ENCODE data around the gene DNAJC3.
A peak's percentile ranks its signal among the peaks of the same experiment; 100 is the strongest.
"Not testable (repeated sequence)": the region's sequence is repeated elsewhere in the genome, so short reads cannot be mapped to it uniquely, and the experiment has no call there.

Gene DNAJC3

DNA sequence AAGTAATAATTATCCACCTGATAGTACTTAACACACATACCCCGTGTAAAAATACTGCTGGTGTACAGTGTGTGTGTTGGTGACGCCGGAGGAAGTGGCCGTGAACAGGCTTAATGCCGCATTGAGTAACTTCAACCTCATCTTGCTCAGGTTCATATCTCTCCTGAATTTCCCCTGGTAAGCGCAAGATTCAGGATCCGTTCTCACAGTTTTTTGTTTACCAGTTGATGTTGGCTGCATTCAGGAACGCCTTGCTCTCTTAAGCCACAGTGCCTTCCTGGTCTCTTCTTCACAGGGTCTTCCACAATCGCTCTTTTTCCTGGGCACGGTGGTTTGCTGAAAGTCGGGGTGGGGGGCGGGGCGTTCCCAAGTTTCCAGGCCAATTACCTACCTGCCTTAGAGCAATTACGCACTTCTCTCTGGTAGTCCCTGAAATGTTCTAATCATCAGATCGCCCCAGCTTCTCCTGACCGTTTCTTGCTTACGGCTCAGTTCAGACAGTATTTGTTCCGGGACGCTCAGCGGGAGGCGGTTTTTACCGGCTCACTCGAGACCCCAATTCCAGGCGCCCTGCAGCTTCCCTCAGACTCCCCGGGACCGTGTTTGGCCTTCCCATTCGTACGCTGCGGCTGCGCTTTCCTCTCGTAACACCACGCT is 706 bp upstream of the DNAJC3 start:
- DNase-seq, result peak; percentile 91

DNA sequence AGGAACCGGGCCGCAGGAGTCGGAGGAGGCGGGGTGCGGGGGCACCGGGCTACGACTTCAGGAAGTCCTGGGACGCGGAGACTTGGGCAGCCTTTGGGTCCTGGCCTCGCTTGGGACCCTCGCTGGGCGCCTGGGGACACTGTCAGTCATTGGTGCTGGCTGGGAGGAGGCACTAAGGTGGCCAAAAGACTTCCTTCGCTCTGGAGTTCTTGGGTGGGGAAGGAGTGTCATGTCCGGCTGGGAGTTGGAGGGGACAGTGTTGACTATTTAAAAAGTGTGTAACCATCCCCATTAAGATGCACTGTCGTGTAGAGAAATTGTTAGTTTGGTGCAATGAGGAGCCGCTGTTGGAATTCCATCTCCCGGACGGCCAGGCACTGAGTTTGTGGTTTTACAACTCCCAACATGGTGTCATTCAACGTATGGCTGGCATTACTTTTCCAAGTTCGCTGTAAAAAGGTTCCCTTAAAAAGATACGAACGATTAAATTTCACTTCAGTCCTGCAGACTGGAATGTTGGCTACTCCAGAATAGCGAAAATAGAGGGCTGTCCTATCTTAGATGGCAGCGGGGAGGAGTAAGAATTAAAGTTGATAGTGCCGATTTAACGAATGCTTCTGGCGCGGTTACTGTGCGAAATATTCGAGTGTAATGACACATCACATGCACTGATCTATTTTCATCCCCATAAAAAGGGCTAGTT is 776 bp downstream of the DNAJC3 start:
- no peak for DNase-seq

DNA sequence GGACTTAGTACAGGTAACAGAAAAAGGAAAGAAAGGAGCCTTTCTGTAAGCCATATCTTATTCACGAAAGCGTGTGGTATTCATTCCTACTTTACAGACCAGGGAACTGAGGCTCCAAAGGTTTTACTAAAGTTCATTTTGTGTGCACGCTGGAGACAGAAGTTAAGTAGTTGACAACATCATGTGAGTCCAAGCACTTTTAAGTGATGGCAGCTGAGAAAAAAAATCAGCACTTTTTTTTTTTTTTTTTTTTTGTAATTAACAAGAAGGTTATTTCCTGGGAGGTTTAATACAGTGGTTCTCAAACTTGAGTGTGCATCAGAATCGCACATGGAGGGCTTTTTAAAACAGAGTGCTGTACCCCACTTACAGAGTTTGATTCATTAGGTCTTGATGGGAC is 2.0 kb downstream of the DNAJC3 start:
- DNase-seq, result no peak

- no peak for DNase-seq
Measured at GRCh38 chr13:95679722-95680121, 2.8 kb downstream of the DNAJC3 start.

GRCh38 chr13:95684418-95684817 is 7.5 kb downstream of the DNAJC3 start:
- no peak for DNase-seq

GRCh38 chr13:95684960-95685359 is 8.0 kb downstream of the DNAJC3 start:
- not testable (repeated sequence) for DNase-seq

DNA sequence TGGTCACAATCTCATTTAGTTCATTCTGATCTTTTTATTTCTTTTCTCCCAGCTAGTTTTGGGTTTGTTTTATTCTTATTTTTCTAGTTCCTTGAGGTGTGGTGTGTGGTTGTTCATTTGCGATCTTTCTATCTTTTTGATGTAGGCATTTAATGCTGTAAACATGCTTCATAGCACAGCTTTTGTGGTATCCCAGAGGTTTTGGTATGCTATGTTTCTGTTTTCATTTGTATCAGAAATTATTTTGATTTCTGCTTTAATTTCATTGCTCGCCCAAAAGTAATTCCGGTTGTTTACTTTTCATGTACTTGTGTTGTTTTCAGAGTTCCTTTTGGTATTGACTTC is 12.6 kb downstream of the DNAJC3 start:
- no peak for DNase-seq

GRCh38 chr13:95690986-95691385 is 14.0 kb downstream of the DNAJC3 start:
- DNase-seq, result not testable (repeated sequence)

- no peak for DNase-seq
Measured at GRCh38 chr13:95697052-95697680, 20.2 kb downstream of the DNAJC3 start.

GRCh38 chr13:95698047-95698749 is 21.3 kb downstream of the DNAJC3 start:
- peak; percentile 43 for DNase-seq

GRCh38 chr13:95703576-95703975 is 26.6 kb downstream of the DNAJC3 start:
- DNase-seq, result no peak

- peak; percentile 34 for DNase-seq
Measured at GRCh38 chr13:95704510-95704909, 27.6 kb downstream of the DNAJC3 start.

DNA sequence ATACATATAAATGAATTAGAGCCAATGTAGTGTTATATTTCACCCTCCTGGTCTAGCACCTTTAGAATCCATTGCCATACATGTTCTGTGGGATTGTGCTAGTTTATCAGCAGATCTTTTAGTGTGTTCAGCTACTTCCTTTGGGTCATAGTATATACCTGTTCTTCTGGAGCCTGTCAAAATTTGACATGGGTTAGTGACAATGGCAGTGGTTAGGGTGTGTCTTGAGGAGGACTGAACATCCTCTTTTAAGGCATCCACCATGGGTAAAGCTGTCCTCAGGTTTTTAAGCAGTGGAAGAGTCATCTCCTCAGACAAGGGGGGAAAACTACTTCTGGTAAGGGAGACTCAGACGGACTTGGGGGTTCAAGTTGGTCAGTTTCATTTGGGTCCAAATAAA is 29.4 kb downstream of the DNAJC3 start:
- no peak for DNase-seq

DNA sequence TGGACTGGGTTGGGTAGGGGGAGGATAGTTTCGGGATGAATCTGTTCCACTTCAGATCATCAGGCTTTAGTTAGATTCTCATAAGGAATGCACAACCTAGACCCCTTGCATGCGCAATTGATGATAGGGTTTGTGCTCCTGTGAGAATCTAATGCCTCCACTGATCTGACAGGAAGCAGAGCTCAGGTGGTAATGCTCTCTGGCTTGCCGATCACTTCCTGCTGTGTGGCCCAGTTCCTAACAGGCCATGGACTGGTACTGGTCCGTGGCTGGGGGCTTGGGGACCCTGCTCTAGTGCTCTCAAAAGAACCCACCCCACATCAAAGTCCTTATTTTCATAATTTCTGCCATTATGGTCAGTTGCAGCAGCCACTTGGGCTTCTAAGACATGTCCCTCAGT is 30.1 kb downstream of the DNAJC3 start:
- DNase-seq, result no peak

DNA sequence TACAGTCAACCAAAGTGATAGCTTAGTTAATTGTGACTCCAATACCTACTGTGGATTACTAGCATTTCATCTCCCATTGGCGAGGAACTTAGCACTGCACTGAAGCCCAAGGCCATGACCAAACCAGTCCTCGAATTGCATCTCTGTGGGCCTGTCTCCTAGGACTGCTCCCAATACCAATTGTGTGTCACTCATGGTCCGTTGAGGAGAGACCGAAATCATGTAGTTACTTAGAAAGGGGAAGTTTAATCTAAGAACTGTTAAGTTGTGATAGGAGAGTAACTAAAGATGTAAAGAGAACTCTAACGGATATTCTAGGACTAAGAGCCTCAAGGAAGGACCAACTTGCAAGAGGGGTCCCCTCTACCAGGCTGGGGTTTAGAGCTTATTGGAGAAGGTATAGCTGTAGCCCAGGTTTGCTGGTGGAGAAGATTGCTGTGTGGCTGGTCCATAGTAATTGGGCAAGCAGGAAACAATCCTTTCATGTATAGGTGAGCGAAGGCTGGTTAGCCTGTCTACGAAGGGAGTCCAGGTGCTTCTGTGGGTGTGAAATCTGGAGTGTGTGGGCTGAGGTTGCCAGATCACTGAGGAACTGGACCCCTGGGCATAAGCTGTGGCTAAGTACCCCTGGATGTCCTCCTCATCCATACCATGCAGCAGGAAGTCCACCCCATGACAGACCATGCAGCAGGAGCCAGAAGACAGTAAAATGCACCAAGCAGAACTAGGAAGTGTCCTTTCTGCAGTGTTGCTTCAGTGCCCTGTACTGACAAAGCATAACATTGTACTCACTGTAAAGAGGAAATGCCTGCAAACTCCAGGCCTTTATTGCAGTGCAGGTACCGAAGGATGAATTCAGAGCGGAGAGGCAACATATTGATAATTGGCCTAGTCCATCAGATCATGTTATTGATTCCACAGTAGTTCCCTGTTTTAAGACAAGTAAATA is 30.8 kb downstream of the DNAJC3 start:
- no peak for DNase-seq

- DNase-seq, result no peak
Measured at GRCh38 chr13:95708391-95708774, 31.4 kb downstream of the DNAJC3 start.

DNA sequence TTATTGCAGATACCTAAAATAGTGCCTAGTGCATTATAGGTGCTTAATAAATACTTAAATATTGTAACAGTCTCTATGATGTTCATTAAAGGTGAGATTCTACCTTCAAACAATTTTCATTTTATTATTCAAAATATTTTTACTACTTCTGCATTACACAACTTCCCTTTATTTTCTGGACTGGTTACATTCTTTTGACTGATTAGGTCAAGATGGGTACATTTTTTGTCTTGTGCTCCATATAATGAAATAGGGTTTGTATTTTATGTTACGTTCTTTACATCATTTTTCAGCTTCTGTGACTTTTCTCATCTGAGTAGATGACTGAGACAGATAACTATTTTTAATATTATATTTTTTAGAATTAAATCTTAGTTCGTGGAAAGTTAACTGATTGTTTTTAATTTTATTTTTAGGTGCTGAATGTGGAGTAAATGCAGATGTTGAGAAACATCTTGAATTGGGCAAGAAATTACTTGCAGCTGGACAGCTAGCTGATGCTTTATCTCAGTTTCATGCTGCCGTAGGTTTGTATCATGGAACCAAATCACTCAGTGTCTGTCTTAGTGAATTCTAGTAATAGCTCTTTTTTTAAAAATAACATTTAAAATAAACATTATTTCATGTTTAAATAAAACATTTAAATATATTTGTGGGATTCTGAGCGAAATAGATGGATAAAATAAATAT is 32.0 kb downstream of the DNAJC3 start:
- DNase-seq, result no peak

- DNase-seq, result no peak
Measured at GRCh38 chr13:95710313-95710712, 33.4 kb downstream of the DNAJC3 start.

DNA sequence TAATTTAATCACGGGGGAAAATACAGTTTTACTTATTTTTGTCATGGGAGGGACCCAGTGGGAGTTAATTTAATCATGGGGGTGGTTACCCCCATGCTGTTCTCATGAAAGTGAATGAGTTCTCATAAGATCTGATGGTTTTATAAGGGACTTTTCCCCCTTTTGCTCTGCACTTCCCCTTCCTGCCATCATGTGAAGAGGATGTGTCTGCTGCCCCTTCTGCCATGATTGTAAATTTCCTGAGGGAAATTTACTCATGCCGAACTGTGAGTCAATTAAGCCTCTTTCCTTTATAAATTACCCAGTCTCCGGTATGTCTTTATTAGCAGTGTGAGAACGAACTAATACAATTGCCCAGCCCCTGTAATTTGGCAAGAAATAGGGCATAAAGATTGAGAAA is 35.9 kb downstream of the DNAJC3 start:
- DNase-seq, result not testable (repeated sequence)

- DNase-seq, result no peak
Measured at GRCh38 chr13:95713651-95714050, 36.7 kb downstream of the DNAJC3 start.

- no peak for DNase-seq
Measured at GRCh38 chr13:95714142-95714832, 37.3 kb downstream of the DNAJC3 start.

Measured in NCI-H510A treated with DMSO at 0.1 percent for 48 hours (cell line).